ENCODE measurements around the gene REPS2. TPM values are rescaled to one million over a fixed set of nuclear protein-coding genes. Genes with fewer than 3 reads are reported as not detected.

REPS2 gene
- total RNA-seq, 5 donors from 2014 or later (not counting 1 experiment from before 2014, with no cell fraction given) = 0.38 to 0.70 (median 0.66) TPM

DNA sequence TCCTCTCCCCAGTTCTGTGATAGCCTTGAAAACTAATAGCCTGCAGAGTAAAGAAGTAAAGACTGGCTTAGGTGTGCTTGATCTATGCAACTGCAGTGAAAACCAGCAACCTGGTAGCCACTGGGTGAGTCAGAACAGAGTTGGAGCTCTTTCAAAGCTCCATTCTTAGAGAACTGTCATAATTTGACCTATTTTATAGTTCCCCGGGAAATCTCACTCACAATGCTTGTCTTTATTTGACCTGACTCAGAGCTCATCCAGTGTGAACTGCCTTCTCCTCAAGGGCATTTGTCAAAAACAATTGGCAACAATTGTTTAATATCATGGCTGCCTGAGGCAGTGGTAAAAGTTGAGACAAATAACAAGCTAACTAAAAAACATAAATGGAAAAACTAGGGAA is 215.5 kb downstream of the REPS2 start:
- Mint-ChIP-seq H3K4me1 (no peaks in the 10 kb centered on the region), H3K36me3 (no peaks in the 10 kb centered on the region), H3K4me3 (no peak overlapping the region), H3K9me3 (peaks cover 8 to 20% (median 18%) of the 10 kb centered on the region in 3 donors), H3K27ac (no peak overlapping the region), H3K27me3 (peaks cover 0 to 5% of the 10 kb centered on the region in 2 donors)
- Histone ChIP-seq H3K9me3 (peaks cover 2% of the 10 kb centered on the region), H3K27ac (ENCODE audit: low read length) (no peak overlapping the region), H3K4me1 (ENCODE audit: control insufficient read depth in 1 of 2, extremely low read depth in 1 of 2, insufficient read depth in 2 of 2, low read length in 2 of 2) (no peaks in the 10 kb centered on the region), H3K36me3 (ENCODE audit: control insufficient read depth in 2 of 2, extremely low read depth in 1 of 2, insufficient read depth in 1 of 2, low read length in 1 of 2) (no peaks in the 10 kb centered on the region), H3K27me3 (replicated peaks in 1 of 2; ENCODE audit: control insufficient read depth in 2 of 2, extremely low read depth in 1 of 2, insufficient read depth in 2 of 2, low read length in 1 of 2) (no peaks in the 10 kb centered on the region), H3K4me3 (ENCODE audit: control insufficient read depth in 1 of 2, extremely low read depth in 1 of 2, low read length in 1 of 2) (no peak overlapping the region)
- POLR2A ChIA-PET = no interaction called here
- WGBS (ENCODE audit: insufficient coverage) = no CpG with 5 or more reads among the region's 1 CpG
- ATAC-seq (replicated peaks in 1 of 4) = no peak
- no peak for DNase-seq
- CTCF ChIA-PET = no interaction called here

DNA sequence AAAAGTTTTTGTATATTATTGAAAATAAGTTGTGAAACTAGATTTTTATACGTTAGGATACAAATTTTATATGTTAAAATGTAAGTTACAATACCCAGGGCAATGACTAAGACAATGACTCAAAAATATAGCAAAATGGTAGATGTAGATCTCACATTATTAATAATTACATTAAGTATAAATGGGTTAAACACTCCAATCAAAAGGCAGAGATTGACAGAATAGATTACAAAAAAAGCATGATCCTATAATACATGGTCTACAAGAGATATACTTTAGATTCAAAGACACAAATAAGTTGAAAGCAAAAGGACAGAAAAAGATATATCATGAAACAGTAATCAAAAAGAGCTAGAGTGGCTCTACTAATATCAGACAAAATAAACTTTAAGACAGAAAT is 217.6 kb downstream of the REPS2 start:
- no peak overlapping the region for H3K27ac ChIP-seq (ENCODE audit: low read length)
- H3K4me3 ChIP-seq (ENCODE audit: control insufficient read depth in 1 of 2, extremely low read depth in 1 of 2, low read length in 1 of 2) = no peak overlapping the region
- no CpG with 5 or more reads among the region's 1 CpG for WGBS (ENCODE audit: insufficient coverage)
- H3K27me3 ChIP-seq (replicated peaks in 1 of 2; ENCODE audit: control insufficient read depth in 2 of 2, extremely low read depth in 1 of 2, insufficient read depth in 2 of 2, low read length in 1 of 2) = no peaks in the 10 kb centered on the region
- CTCF ChIA-PET = no interaction called here
- H3K4me1 Mint-ChIP-seq = no peaks in the 10 kb centered on the region
- peaks cover 0 to 2% of the 10 kb centered on the region in 2 donors for H3K27me3 Mint-ChIP-seq
- H3K9me3 ChIP-seq = peaks cover 2% of the 10 kb centered on the region
- POLR2A ChIA-PET = no interaction called here
- no peaks in the 10 kb centered on the region for H3K4me1 ChIP-seq (ENCODE audit: control insufficient read depth in 1 of 2, extremely low read depth in 1 of 2, insufficient read depth in 2 of 2, low read length in 2 of 2)
- ATAC-seq (replicated peaks in 1 of 4) = no peak
- DNase-seq = no peak
- no peaks in the 10 kb centered on the region for H3K36me3 ChIP-seq (ENCODE audit: control insufficient read depth in 2 of 2, extremely low read depth in 1 of 2, insufficient read depth in 1 of 2, low read length in 1 of 2)
- no peak overlapping the region for H3K4me3 Mint-ChIP-seq
- no peaks in the 10 kb centered on the region for H3K36me3 Mint-ChIP-seq
- peaks cover 11 to 20% (median 18%) of the 10 kb centered on the region in 3 donors for H3K9me3 Mint-ChIP-seq
- no peak overlapping the region for H3K27ac Mint-ChIP-seq

- no peak overlapping the region for H3K4me3 Mint-ChIP-seq
These were observed 218.5 kb downstream of the REPS2 start for GRCh38 chrX:17164941-17165340.

GRCh38 chrX:17167915-17168314 is 221.5 kb downstream of the REPS2 start:
- Mint-ChIP-seq H3K27ac (no peak overlapping the region), H3K4me1 (no peaks in the 10 kb centered on the region), H3K36me3 (no peaks in the 10 kb centered on the region), H3K27me3 (peaks cover 0 to 7% of the 10 kb centered on the region in 2 donors), H3K9me3 (peaks cover 8 to 10% (median 8%) of the 10 kb centered on the region in 3 donors), H3K4me3 (no peak overlapping the region)
- no CpG with 5 or more reads among the region's 2 CpGs for WGBS (ENCODE audit: insufficient coverage)
- H3K4me3 ChIP-seq (ENCODE audit: control insufficient read depth in 1 of 2, extremely low read depth in 1 of 2, low read length in 1 of 2) = no peak overlapping the region
- peaks cover 2% of the 10 kb centered on the region for H3K9me3 ChIP-seq
- no peak overlapping the region for H3K27ac ChIP-seq (ENCODE audit: low read length)
- H3K27me3 ChIP-seq (replicated peaks in 1 of 2; ENCODE audit: control insufficient read depth in 2 of 2, extremely low read depth in 1 of 2, insufficient read depth in 2 of 2, low read length in 1 of 2) = no peaks in the 10 kb centered on the region
- ChIA-PET POLR2A (no interaction called here), CTCF (no interaction called here)
- H3K36me3 ChIP-seq (ENCODE audit: control insufficient read depth in 2 of 2, extremely low read depth in 1 of 2, insufficient read depth in 1 of 2, low read length in 1 of 2) = no peaks in the 10 kb centered on the region
- DNase-seq (no peak), ATAC-seq (replicated peaks in 1 of 4) (no peak)
- H3K4me1 ChIP-seq (ENCODE audit: control insufficient read depth in 1 of 2, extremely low read depth in 1 of 2, insufficient read depth in 2 of 2, low read length in 2 of 2) = no peaks in the 10 kb centered on the region

More at GRCh38 chrX:17164941-17165340, 218.5 kb downstream of the REPS2 start:
- no peaks in the 10 kb centered on the region for H3K4me1 ChIP-seq (ENCODE audit: control insufficient read depth in 1 of 2, extremely low read depth in 1 of 2, insufficient read depth in 2 of 2, low read length in 2 of 2)
- Mint-ChIP-seq H3K9me3 (peaks cover 13 to 20% (median 18%) of the 10 kb centered on the region in 3 donors), H3K4me1 (no peaks in the 10 kb centered on the region), H3K27me3 (peaks cover 0 to 7% of the 10 kb centered on the region in 2 donors), H3K36me3 (no peaks in the 10 kb centered on the region), H3K27ac (no peak overlapping the region)
- no peaks in the 10 kb centered on the region for H3K36me3 ChIP-seq (ENCODE audit: control insufficient read depth in 2 of 2, extremely low read depth in 1 of 2, insufficient read depth in 1 of 2, low read length in 1 of 2)
- no peak overlapping the region for H3K27ac ChIP-seq (ENCODE audit: low read length)
- 100% methylated on average over 1 of the region's 1 CpG for WGBS (ENCODE audit: insufficient coverage)
- CTCF ChIA-PET = no interaction called here
- H3K4me3 ChIP-seq (ENCODE audit: control insufficient read depth in 1 of 2, extremely low read depth in 1 of 2, low read length in 1 of 2) = no peak overlapping the region
- H3K27me3 ChIP-seq (replicated peaks in 1 of 2; ENCODE audit: control insufficient read depth in 2 of 2, extremely low read depth in 1 of 2, insufficient read depth in 2 of 2, low read length in 1 of 2) = no peaks in the 10 kb centered on the region
- H3K9me3 ChIP-seq = peaks cover 2% of the 10 kb centered on the region
- no peak for DNase-seq
- POLR2A ChIA-PET = no interaction called here
- ATAC-seq (replicated peaks in 1 of 4) = no peak

DNA sequence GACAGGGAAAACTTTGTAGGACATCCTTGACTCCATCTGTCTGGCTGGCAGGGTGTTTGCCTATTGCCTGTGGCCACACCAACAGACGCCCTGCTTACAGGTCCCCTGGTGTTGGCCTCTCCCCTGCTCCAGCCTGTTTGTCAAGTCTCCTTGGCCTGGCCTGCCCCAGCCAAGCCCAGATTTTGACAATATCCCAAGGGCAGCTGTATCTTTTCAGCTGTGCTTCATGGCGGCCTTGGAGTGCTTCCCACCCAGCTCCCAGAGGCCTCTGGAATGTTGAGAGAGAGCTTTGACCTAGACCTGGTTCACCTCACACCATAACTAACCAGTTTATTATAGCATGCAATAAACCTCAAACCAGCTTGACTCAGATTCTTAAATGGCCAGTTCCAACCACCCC is 224.5 kb downstream of the REPS2 start:
- Mint-ChIP-seq H3K27ac (no peak overlapping the region), H3K9me3 (peaks cover 0 to 5% (median 0%) of the 10 kb centered on the region in 3 donors), H3K36me3 (no peaks in the 10 kb centered on the region), H3K4me1 (no peaks in the 10 kb centered on the region), H3K4me3 (no peak overlapping the region), H3K27me3 (peaks cover 0 to 7% of the 10 kb centered on the region in 2 donors)
- no peak for DNase-seq
- Histone ChIP-seq H3K4me1 (ENCODE audit: control insufficient read depth in 1 of 2, extremely low read depth in 1 of 2, insufficient read depth in 2 of 2, low read length in 2 of 2) (no peaks in the 10 kb centered on the region), H3K9me3 (no peaks in the 10 kb centered on the region), H3K27ac (ENCODE audit: low read length) (no peak overlapping the region), H3K36me3 (ENCODE audit: control insufficient read depth in 2 of 2, extremely low read depth in 1 of 2, insufficient read depth in 1 of 2, low read length in 1 of 2) (no peaks in the 10 kb centered on the region), H3K4me3 (ENCODE audit: control insufficient read depth in 1 of 2, extremely low read depth in 1 of 2, low read length in 1 of 2) (no peak overlapping the region), H3K27me3 (replicated peaks in 1 of 2; ENCODE audit: control insufficient read depth in 2 of 2, extremely low read depth in 1 of 2, insufficient read depth in 2 of 2, low read length in 1 of 2) (no peaks in the 10 kb centered on the region)
- CTCF ChIA-PET = no interaction called here
- POLR2A ChIA-PET = no interaction called here
- WGBS (ENCODE audit: insufficient coverage) = 100% methylated on average over 1 of the region's 2 CpGs
- ATAC-seq (replicated peaks in 1 of 4) = no peak

GRCh38 chrX:17174671-17175070 is 228.2 kb downstream of the REPS2 start:
- Mint-ChIP-seq H3K4me1 (no peaks in the 10 kb centered on the region), H3K4me3 (no peak overlapping the region), H3K36me3 (no peaks in the 10 kb centered on the region), H3K27me3 (no peaks in the 10 kb centered on the region), H3K27ac (no peak overlapping the region), H3K9me3 (no peaks in the 10 kb centered on the region)
- no peak overlapping the region for H3K4me3 ChIP-seq (ENCODE audit: control insufficient read depth in 1 of 2, extremely low read depth in 1 of 2, low read length in 1 of 2)
- no peaks in the 10 kb centered on the region for H3K27me3 ChIP-seq (replicated peaks in 1 of 2; ENCODE audit: control insufficient read depth in 2 of 2, extremely low read depth in 1 of 2, insufficient read depth in 2 of 2, low read length in 1 of 2)
- 82% methylated on average over 5 of the region's 8 CpGs for WGBS (ENCODE audit: insufficient coverage)
- ChIA-PET POLR2A (no interaction called here), CTCF (no interaction called here)
- no peaks in the 10 kb centered on the region for H3K36me3 ChIP-seq (ENCODE audit: control insufficient read depth in 2 of 2, extremely low read depth in 1 of 2, insufficient read depth in 1 of 2, low read length in 1 of 2)
- no peaks in the 10 kb centered on the region for H3K9me3 ChIP-seq
- ATAC-seq (replicated peaks in 1 of 4) (no peak), DNase-seq (no peak)
- no peak overlapping the region for H3K27ac ChIP-seq (ENCODE audit: low read length)
- H3K4me1 ChIP-seq (ENCODE audit: control insufficient read depth in 1 of 2, extremely low read depth in 1 of 2, insufficient read depth in 2 of 2, low read length in 2 of 2) = no peaks in the 10 kb centered on the region

GRCh38 chrX:17182317-17182716 is 235.9 kb downstream of the REPS2 start:
- Mint-ChIP-seq H3K27me3 (peaks cover 0 to 10% of the 10 kb centered on the region in 2 donors), H3K4me3 (no peak overlapping the region), H3K27ac (no peak overlapping the region), H3K9me3 (no peaks in the 10 kb centered on the region), H3K4me1 (no peaks in the 10 kb centered on the region), H3K36me3 (no peaks in the 10 kb centered on the region)
- POLR2A ChIA-PET = no interaction called here
- Histone ChIP-seq H3K4me1 (ENCODE audit: control insufficient read depth in 1 of 2, extremely low read depth in 1 of 2, insufficient read depth in 2 of 2, low read length in 2 of 2) (no peaks in the 10 kb centered on the region), H3K4me3 (ENCODE audit: control insufficient read depth in 1 of 2, extremely low read depth in 1 of 2, low read length in 1 of 2) (no peak overlapping the region), H3K27me3 (replicated peaks in 1 of 2; ENCODE audit: control insufficient read depth in 2 of 2, extremely low read depth in 1 of 2, insufficient read depth in 2 of 2, low read length in 1 of 2) (peaks cover 0 to 2% of the 10 kb centered on the region in 2 experiments), H3K36me3 (ENCODE audit: control insufficient read depth in 2 of 2, extremely low read depth in 1 of 2, insufficient read depth in 1 of 2, low read length in 1 of 2) (no peaks in the 10 kb centered on the region), H3K9me3 (no peaks in the 10 kb centered on the region), H3K27ac (ENCODE audit: low read length) (no peak overlapping the region)
- CTCF ChIA-PET = no interaction called here
- ATAC-seq (replicated peaks in 1 of 4) (no peak), DNase-seq (no peak)
- WGBS (ENCODE audit: insufficient coverage) = no CpG with 5 or more reads among the region's 3 CpGs
